Stomach (tissue), 9 donors: Measurements from ENCODE around the gene C2CD3. TPM values are rescaled to one million over a fixed set of nuclear protein-coding genes. Genes with fewer than 3 reads are reported as not detected.
A peak's percentile ranks its signal among the peaks of the same experiment; 100 is the strongest.

Experiments
- DNase-seq, 2 donors: peaks; one replicate each; pipeline versions ENCODE4 v3.0.0 to v3.0.0-alpha.2; 2013 to 2019
- H3K27ac ChIP-seq, 5 donors: fragments of 200-600 bp in 4 of 5; sonication (generic) in 4 of 5; one replicate each; pipeline ENCODE4 v1.5.1; 2013 to 2019; ENCODE audit warnings: mild to moderate bottlenecking in 1 of 5, moderate library complexity in 1 of 5
- H3K27me3 ChIP-seq, 3 donors: fragments of 200-600 bp; sonication (generic); one replicate each; pipeline ENCODE4 v1.5.1; 2017 to 2019; ENCODE audit warnings: mixed run types in 1 of 3
- H3K36me3 ChIP-seq, 4 donors: fragments of 200-600 bp; sonication (generic); 1 replicate in 3 of 4; 2 replicates in 1 of 4; pipeline ENCODE4 v1.5.1; 2016 to 2019
- H3K4me1 ChIP-seq, 4 donors: fragments of 200-600 bp; sonication (generic); one replicate each; pipeline ENCODE4 v1.5.1; 2016 to 2019
- H3K4me3 ChIP-seq, 4 donors: fragments of 200-600 bp; sonication (generic) in 3 of 4; one replicate each; pipeline ENCODE4 v1.5.1; 2016 to 2019; ENCODE audit warnings: mild to moderate bottlenecking in 1 of 4
- H3K9me3 ChIP-seq, 4 donors: fragments of 200-600 bp; sonication (generic); one replicate each; pipeline ENCODE4 v1.5.1; 2016 to 2019
- EP300 ChIP-seq: sonication (generic); formaldehyde crosslinking; IDR thresholded peaks from one replicate; pipeline ENCODE4 v1.6.1; 2017; ENCODE audit warnings: antibody characterized with exemption
- POLR2A ChIP-seq, 4 donors: fragments of 450-650 bp; IDR thresholded peaks; one replicate each; pipeline ENCODE4 v1.6.1; 2016; ENCODE audit warnings: antibody characterized with exemption in 4 of 4, control low read depth in 2 of 4, mild to moderate bottlenecking in 1 of 4, moderate library complexity in 1 of 4
- POLR2AphosphoS5 ChIP-seq, 3 donors: sonication (generic); formaldehyde crosslinking; IDR thresholded peaks; one replicate each; pipeline ENCODE4 v1.6.1; 2016; ENCODE audit warnings: antibody characterized with exemption in 3 of 3
- WGBS, 5 donors: extraction: QIAGEN DNeasy Blood & Tissue Kit in 3 of 5; methylation state at CpG; one replicate each; pipeline versions ENCODE4 v1.1.5 to v1.1.7; 2013 to 2018; 5-methylcytosine and 5-hydroxymethylcytosine counted together
- intact Hi-C: fragments of 100-400 bp; cut with DNase I; formaldehyde crosslinking; loops from one replicate; pipeline ENCODE4 v1.15.1; 2023; ENCODE audit warnings: low total_unique reads
- polyA plus RNA-seq, 3 donors: library from polyadenylated mRNA; stranded (reverse); fragments of 200-250 nt; gene quantifications; one replicate each; pipeline ENCODE4 v1.2.3, GENCODE V29; 2013
- total RNA-seq, 5 donors: library from RNA; depleted of rRNA; stranded (reverse); fragments of >200 nt; gene quantifications; one replicate each; pipeline versions ENCODE4 v1.1.0 to v1.2.3, GENCODE V29; 2014 to 2016
- TF ChIP-seq, protein P1 (sequence below), 7 experiments: fragments of 450-650 bp in 4 of 7; fragments of 200-600 bp in 3 of 7; sonication (generic) in 3 of 7; IDR thresholded peaks; one replicate each; pipeline ENCODE4 v1.5.1; 2016 to 2019; ENCODE audit warnings: antibody characterized with exemption in 7 of 7, control low read depth in 2 of 7, mild to moderate bottlenecking in 1 of 7
- donor health status: healthy with polysubstance abuse.
- donor health status: Bipolar disorder and iron deficiency.
- donor health status: healthy.

C2CD3 gene
- total and polyA plus RNA-seq, 8 donors: 5.6 to 176 (median 38.6) TPM

DNA sequence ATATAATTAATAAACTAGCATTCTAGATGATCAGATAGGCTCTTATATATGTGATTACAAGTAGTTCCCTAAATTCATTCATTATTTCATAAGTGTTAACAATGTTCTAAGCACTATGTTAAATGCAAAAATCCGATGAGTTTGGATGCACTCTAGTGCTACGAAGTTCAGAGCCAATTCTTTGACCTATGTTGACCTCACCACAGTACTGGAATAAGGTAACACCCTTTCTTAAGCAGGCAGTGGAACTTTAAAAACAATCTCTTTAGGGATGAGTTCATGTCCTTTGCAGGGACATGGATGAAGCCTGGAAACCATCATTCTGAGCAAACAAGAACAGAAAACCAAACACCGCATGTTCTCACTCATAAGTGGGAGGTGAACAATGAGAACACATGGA lies 93.6 kb downstream of the C2CD3 start:
- 79 to 85% (median 84%) methylated on average over 3 of the region's 3 CpGs for WGBS, 5 donors
- Histone ChIP-seq H3K4me3 (no peak overlapping the region), H3K9me3 (no peaks in the 10 kb centered on the region), H3K4me1 (no peaks in the 10 kb centered on the region), H3K36me3 (peaks cover 21 to 78% (median 69%) of the 10 kb centered on the region in 4 donors), H3K27me3 (no peaks in the 10 kb centered on the region), H3K27ac (no peak overlapping the region)
- DNase-seq: no peak
- TF ChIP-seq, protein P1, sequence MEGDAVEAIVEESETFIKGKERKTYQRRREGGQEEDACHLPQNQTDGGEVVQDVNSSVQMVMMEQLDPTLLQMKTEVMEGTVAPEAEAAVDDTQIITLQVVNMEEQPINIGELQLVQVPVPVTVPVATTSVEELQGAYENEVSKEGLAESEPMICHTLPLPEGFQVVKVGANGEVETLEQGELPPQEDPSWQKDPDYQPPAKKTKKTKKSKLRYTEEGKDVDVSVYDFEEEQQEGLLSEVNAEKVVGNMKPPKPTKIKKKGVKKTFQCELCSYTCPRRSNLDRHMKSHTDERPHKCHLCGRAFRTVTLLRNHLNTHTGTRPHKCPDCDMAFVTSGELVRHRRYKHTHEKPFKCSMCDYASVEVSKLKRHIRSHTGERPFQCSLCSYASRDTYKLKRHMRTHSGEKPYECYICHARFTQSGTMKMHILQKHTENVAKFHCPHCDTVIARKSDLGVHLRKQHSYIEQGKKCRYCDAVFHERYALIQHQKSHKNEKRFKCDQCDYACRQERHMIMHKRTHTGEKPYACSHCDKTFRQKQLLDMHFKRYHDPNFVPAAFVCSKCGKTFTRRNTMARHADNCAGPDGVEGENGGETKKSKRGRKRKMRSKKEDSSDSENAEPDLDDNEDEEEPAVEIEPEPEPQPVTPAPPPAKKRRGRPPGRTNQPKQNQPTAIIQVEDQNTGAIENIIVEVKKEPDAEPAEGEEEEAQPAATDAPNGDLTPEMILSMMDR (IDR thresholded peaks at IDR 0.05): no peak
- no peak for TF ChIP-seq EP300
- TF ChIP-seq POLR2AphosphoS5 (IDR thresholded peaks at IDR 0.05): no peak
- TF ChIP-seq POLR2A (IDR thresholded peaks at IDR 0.05): no peak
- intact Hi-C loops: no loop called here

DNA sequence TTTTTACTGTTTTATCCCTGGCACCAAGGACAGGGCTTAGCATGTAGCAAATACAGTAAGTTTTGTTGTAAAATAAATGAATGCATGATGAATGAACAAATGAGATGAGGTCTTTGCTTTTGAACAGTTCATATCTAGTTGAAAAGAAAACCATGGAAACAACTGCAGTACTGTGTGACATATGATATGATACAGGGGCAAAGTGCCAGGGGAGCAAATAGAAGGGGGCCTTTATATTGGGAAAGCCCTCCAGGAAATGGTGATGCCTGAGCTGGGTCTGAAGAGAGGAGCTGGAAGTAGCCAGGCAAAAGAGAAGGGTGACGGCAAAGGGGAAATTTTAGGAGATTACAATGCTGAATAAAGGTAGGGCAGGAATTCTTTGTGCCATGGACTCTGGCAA lies 98.1 kb downstream of the C2CD3 start:
- Histone ChIP-seq H3K9me3 (no peaks in the 10 kb centered on the region), H3K4me3 (no peak overlapping the region), H3K27me3 (no peaks in the 10 kb centered on the region), H3K4me1 (peaks cover 4 to 24% (median 13%) of the 10 kb centered on the region in 4 donors), H3K36me3 (peaks cover 13 to 69% (median 48%) of the 10 kb centered on the region in 4 donors), H3K27ac (no peak overlapping the region)
- intact Hi-C loops: no loop called here
- peak in 1 of 2 donors; percentile 34 for DNase-seq
- TF ChIP-seq, protein P1 (IDR thresholded peaks at IDR 0.05): no peak
- TF ChIP-seq EP300 (no peak), POLR2AphosphoS5 (IDR thresholded peaks at IDR 0.05) (no peak), POLR2A (IDR thresholded peaks at IDR 0.05) (no peak)
- WGBS, 5 donors: 44 to 79% (median 64%) methylated on average over 1 of the region's 1 CpG

DNA sequence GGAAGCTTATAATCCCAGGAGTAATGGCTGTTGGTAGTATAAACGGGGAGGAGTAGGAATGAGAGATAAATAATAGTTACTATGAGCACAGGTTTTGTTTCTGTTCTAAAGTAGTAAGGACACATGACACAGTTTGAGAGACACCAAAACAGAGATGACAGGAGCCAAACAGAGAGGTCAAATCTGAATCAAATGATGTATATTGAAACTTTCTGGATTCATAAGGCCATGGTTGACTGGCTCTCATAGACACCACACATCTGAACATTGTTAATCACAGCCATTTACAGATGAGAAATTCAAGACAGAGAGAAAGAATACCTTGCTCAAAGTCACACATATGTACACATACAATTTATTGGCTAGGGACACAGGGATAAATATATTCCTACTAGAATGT lies 98.5 kb downstream of the C2CD3 start:
- no peak overlapping the region for H3K27ac ChIP-seq

DNA sequence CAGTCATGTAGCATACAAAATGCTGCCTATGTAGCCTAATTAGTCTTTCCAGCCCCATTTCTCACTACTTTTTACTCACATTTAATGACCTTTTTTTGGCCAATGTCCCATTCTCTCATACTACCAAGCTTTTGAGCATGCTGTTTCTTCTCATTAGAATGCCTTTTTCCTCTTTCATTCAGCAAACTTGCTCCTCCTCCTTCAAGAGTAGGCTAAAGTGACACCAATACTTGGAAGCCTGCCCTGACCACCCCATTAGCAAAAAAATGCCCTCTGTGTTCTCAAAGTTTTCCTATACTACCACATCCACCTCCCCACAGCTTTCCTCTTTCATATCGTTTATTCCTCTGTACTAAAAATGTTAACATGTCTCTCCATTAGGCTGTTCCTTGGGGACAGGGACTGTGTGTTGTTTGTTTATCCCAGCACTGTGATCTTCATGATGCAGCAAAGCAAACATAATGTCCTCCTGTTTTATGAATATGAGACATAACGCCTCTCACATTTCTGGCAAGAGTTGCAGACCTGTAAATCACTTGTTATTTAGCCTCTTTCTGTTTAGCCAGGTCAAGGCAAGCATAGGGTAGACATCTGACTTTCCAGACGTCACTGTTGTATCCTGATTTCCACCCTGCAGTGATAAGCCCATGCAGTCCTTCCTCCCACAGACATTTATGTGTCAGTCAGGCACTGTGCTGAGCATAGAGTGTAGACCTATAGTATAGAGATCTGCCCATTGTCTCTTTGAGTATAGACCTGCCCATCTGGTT lies 99.9 kb downstream of the C2CD3 start:
- TF ChIP-seq, protein P1 (IDR thresholded peaks at IDR 0.05): no peak
- TF ChIP-seq EP300 (no peak), POLR2AphosphoS5 (IDR thresholded peaks at IDR 0.05) (no peak), POLR2A (IDR thresholded peaks at IDR 0.05) (no peak)
- Histone ChIP-seq H3K4me3 (no peak overlapping the region), H3K36me3 (peaks cover 9 to 55% (median 36%) of the 10 kb centered on the region in 4 donors), H3K9me3 (no peaks in the 10 kb centered on the region), H3K27me3 (no peaks in the 10 kb centered on the region), H3K27ac (no peak overlapping the region), H3K4me1 (peaks cover 4 to 34% (median 13%) of the 10 kb centered on the region in 4 donors)
- DNase-seq: peak in 1 of 2 donors; percentile 9
- intact Hi-C loops: no loop called here
- 49 to 66% (median 63%) methylated on average over 3 of the region's 3 CpGs for WGBS, 5 donors

More for the DNA sequence above, 98.5 kb downstream of the C2CD3 start:
- H3K4me3 ChIP-seq: no peak overlapping the region
- TF ChIP-seq POLR2A (IDR thresholded peaks at IDR 0.05): no peak
- no peak for TF ChIP-seq EP300
- TF ChIP-seq, protein P1 (IDR thresholded peaks at IDR 0.05): no peak
- TF ChIP-seq POLR2AphosphoS5 (IDR thresholded peaks at IDR 0.05): no peak
- H3K27me3 ChIP-seq: no peaks in the 10 kb centered on the region
- intact Hi-C loops: no loop called here
- no peaks in the 10 kb centered on the region for H3K9me3 ChIP-seq
- peaks cover 4 to 24% (median 13%) of the 10 kb centered on the region in 4 donors for H3K4me1 ChIP-seq
- 68 to 87% (median 81%) methylated on average over 1 of the region's 1 CpG for WGBS, 5 donors
- peaks cover 9 to 67% (median 45%) of the 10 kb centered on the region in 4 donors for H3K36me3 ChIP-seq
- no peak for DNase-seq
